ENCODE measurements around the gene ALDH4A1.

Gene ALDH4A1

GRCh38 chr1:18919197-18919905 is 17.0 kb upstream of the ALDH4A1 start:
- in situ Hi-C loops (cut with MboI; ENCODE audit: low pct_unique_long_range_greater_than_20kb, low sequenced_read_pairs, unreplicated experiment), result loop anchor here (10.0 kb wide), 1 partner anchor 55 kb away; no protein-coding TSS in a partner anchor
- TF ChIP-seq CTCF (IDR thresholded peaks at IDR 0.05; ENCODE audit: extremely low read depth, insufficient read depth, missing control alignments), result no peak
- no peak for DNase-seq (ENCODE audit: low spot score)

- DNase-seq (ENCODE audit: low spot score), result no peak
- TF ChIP-seq CTCF (IDR thresholded peaks at IDR 0.05; ENCODE audit: extremely low read depth, insufficient read depth, missing control alignments), result no peak
- in situ Hi-C loops (cut with MboI; ENCODE audit: low pct_unique_long_range_greater_than_20kb, low sequenced_read_pairs, unreplicated experiment), result loop anchor here (10.0 kb wide), 1 partner anchor 56 kb away; no protein-coding TSS in a partner anchor
These were observed 16.1 kb upstream of the ALDH4A1 start for GRCh38 chr1:18918417-18918816.

- DNase-seq (ENCODE audit: low spot score), result no peak
- in situ Hi-C loops (cut with MboI; ENCODE audit: low pct_unique_long_range_greater_than_20kb, low sequenced_read_pairs, unreplicated experiment), result loop anchor here (10.0 kb wide), 1 partner anchor 58 kb away; no protein-coding TSS in a partner anchor
These were observed 14.9 kb upstream of the ALDH4A1 start for GRCh38 chr1:18917071-18917799.

GRCh38 chr1:18915341-18915740 is 13.0 kb upstream of the ALDH4A1 start:
- DNase-seq (ENCODE audit: low spot score), result no peak
- no peak for TF ChIP-seq CTCF (IDR thresholded peaks at IDR 0.05; ENCODE audit: extremely low read depth, insufficient read depth, missing control alignments)
- in situ Hi-C loops (cut with MboI; ENCODE audit: low pct_unique_long_range_greater_than_20kb, low sequenced_read_pairs, unreplicated experiment), result loop anchor here (10.0 kb wide), 1 partner anchor 59 kb away; no protein-coding TSS in a partner anchor

More at GRCh38 chr1:18917071-18917799, 14.9 kb upstream of the ALDH4A1 start:
- TF ChIP-seq CTCF (IDR thresholded peaks at IDR 0.05; ENCODE audit: extremely low read depth, insufficient read depth, missing control alignments), result no peak

- in situ Hi-C loops (cut with MboI; ENCODE audit: low pct_unique_long_range_greater_than_20kb, low sequenced_read_pairs, unreplicated experiment), result loop anchor here (10.0 kb wide), 1 partner anchor 62 kb away; no protein-coding TSS in a partner anchor
- peak; percentile 90 for DNase-seq (ENCODE audit: low spot score)
- peak; percentile 100 for TF ChIP-seq CTCF (IDR thresholded peaks at IDR 0.05; ENCODE audit: extremely low read depth, insufficient read depth, missing control alignments)
These were observed 10.9 kb upstream of the ALDH4A1 start for GRCh38 chr1:18913065-18913835.

- in situ Hi-C loops (cut with MboI; ENCODE audit: low pct_unique_long_range_greater_than_20kb, low sequenced_read_pairs, unreplicated experiment), result loop anchor here (10.0 kb wide), 1 partner anchor 62 kb away; no protein-coding TSS in a partner anchor
- TF ChIP-seq CTCF (IDR thresholded peaks at IDR 0.05; ENCODE audit: extremely low read depth, insufficient read depth, missing control alignments), result no peak
- DNase-seq (ENCODE audit: low spot score), result no peak
These were observed 10.2 kb upstream of the ALDH4A1 start for GRCh38 chr1:18912550-18912949.
